Natural killer cell (primary cell): Measurements from ENCODE around the gene KCNJ5. TPM values are rescaled to one million over a fixed set of nuclear protein-coding genes. Genes with fewer than 3 reads are reported as not detected.

ENCODE experiments used
- ATAC-seq, 3 donors: fragments of 150-1000 bp in 2 of 3; fragments of 200-7000 bp in 1 of 3; cut with Tn5 transposase; 1 replicate in 1 of 3; 2 replicates in 2 of 3; pipeline ENCODE4 v1.10.0; 2021; ENCODE audit warnings: mild to moderate bottlenecking in 2 of 3, moderate library complexity in 2 of 3
- DNase-seq, 2 donors: peaks; one replicate each; pipeline versions ENCODE4 v3.0.0 to v3.0.0-alpha.2; 2013 to 2021; ENCODE audit warnings: mixed read lengths in 1 of 2
- H3K27ac ChIP-seq: one replicate; pipeline ENCODE4 v1.5.1; 2013; ENCODE audit warnings: mild to moderate bottlenecking, low read length
- H3K27me3 ChIP-seq: one replicate; pipeline ENCODE4 v1.6.1; 2013; ENCODE audit warnings: low read length; ENCODE audit not compliant: control insufficient read depth, insufficient read depth
- H3K36me3 ChIP-seq: one replicate; pipeline ENCODE4 v1.6.1; 2013; ENCODE audit warnings: low read length; ENCODE audit not compliant: control insufficient read depth, insufficient read depth
- H3K4me1 ChIP-seq: one replicate; pipeline ENCODE4 v1.6.1; 2013; ENCODE audit warnings: low read length; ENCODE audit not compliant: control insufficient read depth, insufficient read depth
- H3K4me3 ChIP-seq: one replicate; pipeline ENCODE4 v1.5.1; 2013; ENCODE audit warnings: low read length
- H3K9me3 ChIP-seq: one replicate; pipeline ENCODE4 v1.6.1; 2013; ENCODE audit warnings: low read length; ENCODE audit not compliant: control insufficient read depth, insufficient read depth
- H3K27ac Mint-ChIP-seq, 2 donors: one replicate each; pipeline ENCODE4 v1.8.0; 2022; ENCODE audit warnings: mild to moderate bottlenecking in 2 of 2, mixed read lengths in 2 of 2, moderate library complexity in 1 of 2
- H3K27me3 Mint-ChIP-seq, 2 donors: one replicate each; pipeline ENCODE4 v1.8.0; 2022; ENCODE audit warnings: low read depth in 2 of 2, mixed read lengths in 2 of 2
- H3K36me3 Mint-ChIP-seq: one replicate; pipeline ENCODE4 v1.8.0; 2022; ENCODE audit warnings: mixed read lengths
- H3K4me1 Mint-ChIP-seq, 2 donors: one replicate each; pipeline ENCODE4 v1.8.0; 2022; ENCODE audit warnings: mixed read lengths in 2 of 2
- H3K4me3 Mint-ChIP-seq: one replicate; pipeline ENCODE4 v1.8.0; 2022; ENCODE audit warnings: mild to moderate bottlenecking, moderate library complexity, mixed read lengths
- H3K9me3 Mint-ChIP-seq, 2 donors: one replicate each; pipeline ENCODE4 v1.8.0; 2022; ENCODE audit warnings: mixed read lengths in 2 of 2
- CTCF ChIP-seq: fragments of 200-600 bp; IDR thresholded peaks from one replicate; pipeline ENCODE4 v1.8.0; 2022; ENCODE audit warnings: antibody characterized with exemption
- WGBS: methylation state at CpG from one replicate; pipeline ENCODE4 v1.1.7; 2013; ENCODE audit warnings: missing lambda C conversion rate; ENCODE audit not compliant: insufficient coverage; 5-methylcytosine and 5-hydroxymethylcytosine counted together
- intact Hi-C: fragments of 100-400 bp; cut with micrococcal nuclease; formaldehyde crosslinking; loops from one replicate; pipeline ENCODE4 v1.14.2; 2022
- total RNA-seq, 4 donors: library from RNA; stranded (reverse); fragments of 120-200 nt in 1 of 4; gene quantifications; one replicate each; pipeline versions ENCODE4 v1.2.3 to v1.2.4, GENCODE V29; 2013 to 2022

KCNJ5 gene
- total RNA-seq, 3 donors from 2014 or later (not counting 1 experiment from before 2014, with no cell fraction given): 0.09 to 0.18 (median 0.15) TPM

DNA sequence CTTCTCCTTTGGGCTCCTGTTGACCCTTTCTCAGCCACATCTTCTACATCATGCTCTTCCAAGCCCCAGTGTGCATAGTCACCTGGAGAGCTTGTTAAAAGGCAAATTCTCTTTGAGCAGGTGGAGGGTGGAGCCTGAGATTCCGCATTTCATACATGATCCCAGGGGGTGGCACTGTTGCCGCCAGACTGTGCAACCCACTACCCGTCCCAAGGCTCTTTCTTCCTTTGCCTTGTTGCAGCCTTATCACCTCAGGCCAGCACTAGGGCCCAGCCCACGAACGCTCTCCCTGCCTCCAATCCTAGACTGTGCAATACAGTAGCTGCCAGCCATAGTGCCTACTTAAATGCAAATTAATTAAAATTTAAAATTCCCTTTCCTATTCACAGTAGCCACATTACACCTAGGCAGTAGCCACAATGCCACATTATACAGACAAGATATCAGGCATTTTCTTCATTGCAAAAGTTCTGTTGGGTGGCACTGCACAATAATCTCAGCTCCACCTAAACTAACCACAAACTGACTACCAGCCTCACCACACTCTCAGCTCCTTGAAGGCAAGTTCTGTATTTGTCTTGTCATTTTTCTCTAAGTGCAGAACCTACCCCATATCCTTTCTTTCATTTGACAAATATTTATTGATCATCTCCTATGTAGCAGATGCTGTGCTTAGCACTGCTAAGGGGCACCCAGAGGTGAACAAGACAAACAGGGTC, 4.6 kb upstream of the KCNJ5 start:
- Mint-ChIP-seq H3K4me3 (peak overlapping the region; percentile 29), H3K27ac (no peak overlapping the region), H3K4me1 (peaks cover 25 to 32% of the 10 kb centered on the region in 2 donors), H3K27me3 (peaks cover 57 to 74% of the 10 kb centered on the region in 2 donors), H3K9me3 (no peaks in the 10 kb centered on the region), H3K36me3 (no peaks in the 10 kb centered on the region)
- Histone ChIP-seq H3K27me3 (peaks cover 40% of the 10 kb centered on the region), H3K4me3 (no peak overlapping the region), H3K27ac (no peak overlapping the region), H3K4me1 (peaks cover 27% of the 10 kb centered on the region), H3K36me3 (no peaks in the 10 kb centered on the region), H3K9me3 (no peaks in the 10 kb centered on the region)
- TF ChIP-seq CTCF: no peak
- DNase-seq (peak in 1 of 2 donors; percentile 24), ATAC-seq (peak in 2 of 3 donors; percentile 25 to 41)
- intact Hi-C loops: loop anchor here (5.0 kb wide), 1 partner anchor 446 kb away; no protein-coding TSS in a partner anchor
- 8% methylated on average over 5 of the region's 5 CpGs for WGBS

DNA sequence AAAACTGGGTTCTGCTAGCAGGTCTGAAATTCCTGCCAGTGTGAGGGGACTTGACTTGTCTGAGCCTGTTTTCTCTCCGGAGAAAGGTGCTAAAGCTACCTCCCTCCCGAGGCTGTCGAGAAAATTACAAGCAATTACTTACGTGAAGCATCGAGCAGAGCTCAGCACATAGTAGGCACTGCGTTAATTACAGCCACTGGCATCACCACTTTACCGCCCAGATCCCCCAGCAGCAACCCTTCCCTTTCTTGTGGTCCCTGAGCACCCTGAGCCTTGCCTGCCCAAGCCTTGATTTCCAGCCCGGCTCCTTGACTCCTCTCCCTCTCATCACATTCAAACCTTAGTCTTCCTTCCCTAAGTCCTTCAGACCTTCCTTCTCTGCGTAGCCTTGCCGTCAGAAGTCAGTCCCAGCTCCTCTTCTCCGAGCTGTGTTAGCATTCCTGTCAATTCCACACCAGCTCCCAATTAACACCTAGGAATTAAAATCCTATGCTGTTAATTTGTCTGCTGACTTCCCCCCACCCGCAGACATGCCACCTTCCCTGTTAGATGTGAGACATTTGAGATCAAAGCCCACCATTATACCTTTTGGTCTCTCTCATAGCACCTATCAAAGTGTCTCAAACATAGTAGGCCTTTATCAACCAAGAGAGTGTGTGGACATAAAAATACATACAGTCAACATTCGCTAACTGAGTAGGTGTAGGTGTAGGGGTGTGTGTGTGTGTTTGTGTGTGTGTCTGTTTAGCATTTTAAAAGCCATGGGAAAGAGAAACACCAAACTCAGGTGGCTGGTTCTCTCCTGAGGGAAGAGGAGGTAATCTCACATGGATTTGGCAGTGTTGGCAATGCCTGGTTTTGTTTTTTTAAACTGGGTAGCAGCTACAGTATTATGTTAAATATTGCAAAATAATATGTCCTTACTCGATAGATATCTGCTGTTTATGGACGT, 2.8 kb upstream of the KCNJ5 start:
- H3K4me3 Mint-ChIP-seq: no peak overlapping the region
- peaks cover 61 to 71% of the 10 kb centered on the region in 2 donors for H3K27me3 Mint-ChIP-seq
- no peak overlapping the region for H3K27ac Mint-ChIP-seq
- no peaks in the 10 kb centered on the region for H3K9me3 ChIP-seq
- no peaks in the 10 kb centered on the region for H3K9me3 Mint-ChIP-seq
- no peak for TF ChIP-seq CTCF
- H3K36me3 ChIP-seq: no peaks in the 10 kb centered on the region
- DNase-seq (no peak), ATAC-seq (no peak)
- no peaks in the 10 kb centered on the region for H3K36me3 Mint-ChIP-seq
- H3K4me1 Mint-ChIP-seq: peaks cover 25 to 40% of the 10 kb centered on the region in 2 donors
- peaks cover 35% of the 10 kb centered on the region for H3K4me1 ChIP-seq
- WGBS: 85% methylated on average over 14 of the region's 15 CpGs
- H3K27me3 ChIP-seq: peaks cover 46% of the 10 kb centered on the region
- H3K4me3 ChIP-seq: no peak overlapping the region
- H3K27ac ChIP-seq: no peak overlapping the region
- intact Hi-C loops: loop anchor here (5.0 kb wide), 1 partner anchor 444 kb away; no protein-coding TSS in a partner anchor

- Mint-ChIP-seq H3K4me1 (peaks cover 23 to 37% of the 10 kb centered on the region in 2 donors), H3K9me3 (no peaks in the 10 kb centered on the region), H3K27me3 (peaks cover 60 to 72% of the 10 kb centered on the region in 2 donors), H3K4me3 (no peak overlapping the region), H3K36me3 (no peaks in the 10 kb centered on the region), H3K27ac (no peak overlapping the region)
- 92% methylated on average over 8 of the region's 8 CpGs for WGBS
- Histone ChIP-seq H3K27ac (no peak overlapping the region), H3K36me3 (no peaks in the 10 kb centered on the region), H3K4me1 (peaks cover 40% of the 10 kb centered on the region), H3K4me3 (no peak overlapping the region), H3K27me3 (peaks cover 45% of the 10 kb centered on the region), H3K9me3 (no peaks in the 10 kb centered on the region)
- no peak for TF ChIP-seq CTCF
- ATAC-seq (no peak), DNase-seq (no peak)
- intact Hi-C loops: loop anchor here (5.0 kb wide), 1 partner anchor 443 kb away; no protein-coding TSS in a partner anchor
These were observed 1.4 kb upstream of the KCNJ5 start for GRCh38 chr11:128889657-128890213.
